Sciatic nerve (tissue), 2 donors: ENCODE measurements around the gene OLFM2. TPM values are rescaled to one million over a fixed set of nuclear protein-coding genes. Genes with fewer than 3 reads are reported as not detected.

Source experiments
- ATAC-seq: fragments of 200-7000 bp; cut with Tn5 transposase; one replicate; pipeline ENCODE4 v1.9.1; 2020; ENCODE audit warnings: mild to moderate bottlenecking, moderate library complexity
- DNase-seq: peaks from one replicate; pipeline ENCODE4 v3.0.0-alpha.2; 2020; ENCODE audit warnings: low spot score
- intact Hi-C: fragments of 100-400 bp; cut with DNase I; formaldehyde crosslinking; loops from one replicate; pipeline ENCODE4 v1.14.2; 2022
- total RNA-seq: library from RNA; stranded (reverse); fragmentation: NEBNext Ultra II Directional; extraction: Animal tissue kit (Norgen Biotek cat#: 25700); gene quantifications from one replicate; pipeline ENCODE4 v1.2.1, GENCODE V29; 2021
- donor health status: DM: no; HTN: no; CAD: no.
- donor health status: DM: no; HTN: no; CAD: no.

Gene OLFM2
- total RNA-seq, 1 donor from 2014 or later = 6.9 TPM

- no peak for DNase-seq
- ATAC-seq = no peak
- intact Hi-C loops = no loop called here
These were observed 116.8 kb downstream of the OLFM2 start for GRCh38 chr19:9819596-9819909.

DNA sequence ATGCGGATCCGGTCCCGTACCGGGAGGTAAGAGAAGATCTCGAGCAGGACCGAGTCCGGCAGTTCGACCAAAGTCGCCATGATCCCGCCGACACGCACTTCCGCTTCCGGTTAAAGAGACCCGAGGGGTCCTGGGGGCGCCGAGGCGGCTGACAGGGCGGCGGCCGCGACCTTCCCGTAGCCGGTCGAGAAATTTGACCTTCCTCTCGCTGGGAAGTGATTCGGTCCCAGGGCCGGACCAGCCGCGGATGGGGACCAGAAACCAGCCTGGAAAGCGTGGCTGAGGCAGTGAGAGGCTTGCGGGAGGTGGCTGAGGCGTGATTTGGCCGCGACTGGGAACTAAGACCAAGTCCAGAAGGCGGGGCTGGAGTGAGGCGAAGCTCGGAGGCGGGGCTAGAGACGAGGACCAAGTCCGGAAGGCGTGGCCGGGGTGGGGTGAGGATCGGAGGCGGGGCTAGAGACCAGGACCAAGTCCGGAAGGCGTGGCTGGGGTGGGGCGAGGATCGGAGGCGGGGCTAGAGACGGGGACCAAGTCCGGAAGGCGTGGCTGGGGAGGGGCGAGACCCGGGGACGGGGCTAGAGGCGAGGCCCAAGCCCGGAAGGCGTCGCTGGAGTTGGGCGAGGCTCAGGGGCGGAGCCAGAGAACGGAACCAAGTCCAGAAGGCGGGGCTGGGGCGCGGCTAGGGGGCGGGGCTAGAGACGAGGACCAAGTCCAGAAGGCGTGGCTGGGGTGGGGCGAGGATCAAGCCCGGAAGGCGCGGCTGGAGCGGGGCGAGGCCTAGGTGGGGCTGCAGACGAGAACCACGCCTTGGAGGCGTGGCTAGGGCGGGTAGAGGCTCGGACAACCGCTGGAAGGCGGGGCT lies 117.3 kb downstream of the OLFM2 start, which contains the start of gene FBXL12:
Gene FBXL12 (minus strand): TSS at position 346 of the 862 bp plus-strand sequence. CDS start 266 bp downstream, at position 80.
- DNase-seq = peak; percentile 100
- peak; percentile 97 for ATAC-seq
- intact Hi-C loops = no loop called here

DNA sequence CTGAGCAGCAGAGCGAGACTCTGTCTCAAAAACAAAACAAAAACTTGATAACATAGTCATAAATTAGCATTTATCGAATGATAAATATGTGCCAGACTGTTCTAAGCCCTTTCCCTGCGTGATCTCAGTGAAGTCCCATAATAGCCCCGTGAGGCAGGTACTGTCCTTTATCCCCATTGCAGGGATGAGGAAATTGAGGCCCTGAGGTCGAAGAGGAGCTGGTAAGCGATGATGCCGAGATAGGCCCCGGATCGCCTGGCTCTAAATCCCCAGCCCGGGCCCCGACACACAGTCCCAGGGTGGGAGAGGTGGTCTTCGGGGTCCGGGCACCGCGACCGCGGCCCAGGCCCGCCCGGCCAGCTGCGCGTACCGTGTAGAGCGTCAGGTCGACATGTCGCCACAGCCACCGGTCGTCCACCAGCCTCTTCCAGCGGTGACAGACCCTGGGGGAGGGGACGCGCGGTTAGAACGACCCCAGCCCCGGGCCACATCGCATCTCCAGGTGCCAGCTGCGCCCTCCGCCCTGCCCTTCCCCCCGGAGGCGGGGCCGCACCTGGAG lies 118.1 kb downstream of the OLFM2 start:
- no peak for ATAC-seq
- DNase-seq = no peak
- intact Hi-C loops = no loop called here

DNA sequence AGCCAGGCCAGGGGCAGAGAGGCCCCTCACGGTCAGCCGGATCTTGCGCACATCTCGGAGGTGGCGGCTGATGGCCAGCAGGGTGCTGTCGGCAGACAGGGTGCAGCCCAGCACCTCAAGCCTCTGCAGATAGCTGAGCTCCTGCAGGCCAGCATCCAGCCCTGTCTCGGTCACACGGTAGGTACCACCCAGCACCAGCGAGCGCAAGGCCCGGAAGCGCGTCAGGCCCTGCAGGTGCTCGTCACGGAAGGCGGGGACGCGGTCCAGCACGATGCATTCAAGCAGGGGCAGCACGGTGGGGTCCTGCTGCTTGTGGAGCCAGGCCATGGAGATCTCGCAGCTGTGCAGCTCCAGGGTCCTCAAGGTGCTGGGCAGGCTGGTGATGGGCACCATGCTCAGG lies 125.2 kb downstream of the OLFM2 start:
- no peak for ATAC-seq
- intact Hi-C loops = no loop called here

GRCh38 chr19:9808855-9809824 lies 127.2 kb downstream of the OLFM2 start:
- ATAC-seq (no peak), DNase-seq (no peak)
- intact Hi-C loops = no loop called here

More for the DNA sequence above, 125.2 kb downstream of the OLFM2 start:
- no peak for DNase-seq

GRCh38 chr19:9806803-9807202 lies 129.5 kb downstream of the OLFM2 start:
- intact Hi-C loops = no loop called here
- no peak for ATAC-seq

More at GRCh38 chr19:9806803-9807202, 129.5 kb downstream of the OLFM2 start:
- no peak for DNase-seq

Other genes starting within 250 kb of the OLFM2 start
- gene ZNF846, start 167.8 kb downstream of the OLFM2 start, total RNA-seq = 27.0 TPM
- gene FBXL12, start 117.4 kb downstream of the OLFM2 start, total RNA-seq = 24.9 TPM
- 206 TPM for gene UBL5, start 108.6 kb downstream of the OLFM2 start, total RNA-seq
- gene PIN1, start 101.2 kb downstream of the OLFM2 start, total RNA-seq = 54.6 TPM
- 47.5 TPM for gene COL5A3, start 74.0 kb upstream of the OLFM2 start, total RNA-seq
- not detected for gene RDH8, start 77.0 kb upstream of the OLFM2 start, total RNA-seq
- 47.0 TPM for gene SHFL, start 149.8 kb upstream of the OLFM2 start, total RNA-seq
- not detected for gene ANGPTL6, start 166.2 kb upstream of the OLFM2 start, total RNA-seq
- gene PPAN, start 169.8 kb upstream of the OLFM2 start, total RNA-seq = 31.3 TPM
- gene P2RY11, start 175.2 kb upstream of the OLFM2 start, total RNA-seq = 9.9 TPM
- gene EIF3G, start 183.4 kb upstream of the OLFM2 start, total RNA-seq = 155 TPM